K562 (cell line): ENCODE data around the gene CPEB1. TPM values are rescaled to one million over a fixed set of nuclear protein-coding genes. Genes with fewer than 3 reads are reported as not detected.

Source experiments
- CXXC5 ChIP-seq: fragments of 250-450 bp; sonication (Bioruptor Pico); IDR thresholded peaks from 2 replicates; pipeline ENCODE4 v1.8.0; 2022; ENCODE audit warnings: inconsistent platforms, mild to moderate bottlenecking, moderate library complexity
- ETV6 ChIP-seq, 3 experiments: fragments of 150-350 bp in 1 of 3; sonication (generic) in 1 of 3; formaldehyde crosslinking in 1 of 3; IDR thresholded peaks; 2 replicates each; pipeline versions ENCODE4 v1.6.1 to v1.8.0; 2014 to 2022; ENCODE audit warnings: borderline replicate concordance in 2 of 3, low read depth in 2 of 3, antibody characterized with exemption in 1 of 3, low read length in 1 of 3, mild to moderate bottlenecking in 1 of 3, missing genetic modification reagents in 1 of 3
- EZH2 ChIP-seq: IDR thresholded peaks from 2 replicates; pipeline ENCODE4 v1.6.1; 2012; ENCODE audit warnings: low read depth, mild to moderate bottlenecking, inconsistent platforms, low read length, borderline replicate concordance
- IFI16 ChIP-seq: fragments of 250-450 bp; sonication (Bioruptor Pico); IDR thresholded peaks from 2 replicates; pipeline ENCODE4 v2.1.2; 2022; ENCODE audit warnings: mild to moderate bottlenecking, inconsistent platforms
- JUND ChIP-seq, 2 experiments: IDR thresholded peaks; 2 replicates in 1 of 2; 3 replicates in 1 of 2; pipeline ENCODE4 v1.6.1; 2011; ENCODE audit warnings: borderline replicate concordance in 2 of 2, low read depth in 2 of 2, low read length in 2 of 2, improper control_type of control experiment in 1 of 2, missing biosample characterization in 1 of 2, missing genetic modification characterization in 1 of 2, missing genetic modification reagents in 1 of 2
- LARP7 ChIP-seq: fragments of 450-650 bp; IDR thresholded peaks from 2 replicates; pipeline ENCODE4 v1.6.1; 2016
- MCM2 ChIP-seq: fragments of 450-650 bp; IDR thresholded peaks from 2 replicates; pipeline ENCODE4 v1.6.1; 2017; ENCODE audit warnings: low read depth, mild to moderate bottlenecking
- NR2C1 ChIP-seq, 2 experiments: fragments of 450-650 bp; IDR thresholded peaks; 2 replicates each; pipeline ENCODE4 v1.6.1; 2017; ENCODE audit warnings: mild to moderate bottlenecking in 2 of 2, antibody characterized with exemption in 1 of 2, inconsistent platforms in 1 of 2, missing compliant biosample characterization in 1 of 2, missing genetic modification characterization in 1 of 2
- PCBP1 ChIP-seq: fragments of 200-400 bp; formaldehyde crosslinking; IDR thresholded peaks from 2 replicates; pipeline ENCODE4 v1.6.1; 2018; ENCODE audit warnings: mild to moderate bottlenecking, low read depth, low read length; ENCODE audit not compliant: poor library complexity, severe bottlenecking
- PHTF2 ChIP-seq: fragments of 250-450 bp; sonication (Bioruptor Pico); IDR thresholded peaks from 2 replicates; pipeline ENCODE4 v1.5.0; 2021; ENCODE audit warnings: mild to moderate bottlenecking
- POU5F1 ChIP-seq: fragments of 150-350 bp; IDR thresholded peaks from 2 replicates; pipeline ENCODE4 v1.6.1; 2014; ENCODE audit warnings: borderline replicate concordance, low read length, low read depth, mild to moderate bottlenecking; ENCODE audit not compliant: partially characterized antibody
- REST ChIP-seq, 2 experiments: fragments of 450-650 bp; formaldehyde crosslinking in 1 of 2; IDR thresholded peaks; 2 replicates each; pipeline versions ENCODE4 v1.4.0 to v1.6.1; 2014 to 2020; ENCODE audit warnings: mild to moderate bottlenecking in 2 of 2, borderline replicate concordance in 1 of 2, low read depth in 1 of 2
- SMC3 ChIP-seq: conservative IDR thresholded peaks from 2 replicates; pipeline ENCODE4 v1.6.1; 2011; ENCODE audit warnings: low read depth, low read length, improper control_type of control experiment; ENCODE audit not compliant: insufficient read depth
- SNIP1 ChIP-seq: fragments of 450-650 bp; IDR thresholded peaks from 2 replicates; pipeline ENCODE4 v1.7.1; 2017; ENCODE audit warnings: low read depth, mild to moderate bottlenecking
- ZC3H8 ChIP-seq: fragments of 450-650 bp; IDR thresholded peaks from 2 replicates; pipeline ENCODE4 v1.6.1; 2017
- ZNF696 ChIP-seq: fragments of 250-450 bp; sonication (Bioruptor Pico); conservative IDR thresholded peaks from 2 replicates; pipeline ENCODE4 v1.4.0; 2020; ENCODE audit warnings: mild to moderate bottlenecking, moderate library complexity
- polyA plus RNA-seq, 8 experiments: library from polyadenylated mRNA; depleted of rRNA in 4 of 8; stranded (reverse) in 5 of 8; unstranded in 3 of 8; fragments of >200 nt; fragmentation: Nextera tagmentation in 2 of 8; fragmentation: Illumina TruSeq in 1 of 8; extraction: Ambion mirVana in 2 of 8; extraction: Trizol in 1 of 8; gene quantifications; 2 replicates each; pipeline versions ENCODE4 v1.2.1 to v1.2.3, GENCODE V29; 2011 to 2014; ENCODE audit warnings: inconsistent platforms in 1 of 8, missing spikeins in 1 of 8
- total RNA-seq, 7 experiments: library from RNA; depleted of rRNA in 6 of 7; stranded (reverse); fragments of >200 nt in 6 of 7; fragmentation: Illumina TruSeq in 2 of 7; extraction: Trizol in 2 of 7; gene quantifications; 2 replicates each; pipeline versions ENCODE4 v1.2.1 to v1.2.3, GENCODE V29; 2011 to 2021; ENCODE audit warnings: low replicate concordance in 1 of 7

The CPEB1 gene
- total and polyA plus RNA-seq, 9 of the 15 experiments (the other 6 are each of a cell fraction or from before 2014, with no cell fraction given), result 2.2 to 13.4 (median 9.7) TPM

GRCh38 chr15:82635798-82636197 is 11.4 kb downstream of the CPEB1 start (continued):
- TF ChIP-seq SNIP1, result no peak
- TF ChIP-seq NR2C1 (IDR thresholded peaks at IDR 0.05), result no peak
- no peak for TF ChIP-seq NR2C1 (tag; IDR thresholded peaks at IDR 0.05)
- TF ChIP-seq POU5F1, result no peak
- no peak for TF ChIP-seq ZC3H8
- TF ChIP-seq MCM2, result no peak
- TF ChIP-seq PHTF2 (CRISPR knock-in tag), result no peak
- TF ChIP-seq REST (IDR thresholded peaks at IDR 0.05; ENCODE audit: borderline replicate concordance), result peak; percentile 36; the same call in 1 of the 2 replicates
- TF ChIP-seq REST (CRISPR knock-in tag; IDR thresholded peaks at IDR 0.05; ENCODE audit: low read depth), result no peak
- TF ChIP-seq JUND (IDR thresholded peaks at IDR 0.05; ENCODE audit: borderline replicate concordance, low read depth, low read length), result peak; percentile 20; the same call in 1 of the 2 replicates
- TF ChIP-seq JUND (tag; IDR thresholded peaks at IDR 0.05; ENCODE audit: borderline replicate concordance, low read depth, low read length), result peak; percentile 56; the same call in 1 of the 3 replicates
- TF ChIP-seq PCBP1, result no peak
- peak; percentile 20; the same call in 1 of the 2 replicates for TF ChIP-seq CXXC5 (CRISPR knock-in tag)
- TF ChIP-seq SMC3, result no peak
- TF ChIP-seq EZH2, result no peak
- TF ChIP-seq ETV6 (IDR thresholded peaks at IDR 0.05; ENCODE audit: borderline replicate concordance in 1 of 2, low read depth in 2 of 2, low read length in 1 of 2), result no peak
- no peak for TF ChIP-seq ETV6 (CRISPR knock-in tag; IDR thresholded peaks at IDR 0.05; ENCODE audit: borderline replicate concordance)
- TF ChIP-seq ZNF696 (CRISPR knock-in tag), result no peak
- no peak for TF ChIP-seq LARP7
- no peak for TF ChIP-seq IFI16 (CRISPR knock-in tag)
